ENCODE results near the gene FARS2.

- TF ChIP-seq, protein P1, sequence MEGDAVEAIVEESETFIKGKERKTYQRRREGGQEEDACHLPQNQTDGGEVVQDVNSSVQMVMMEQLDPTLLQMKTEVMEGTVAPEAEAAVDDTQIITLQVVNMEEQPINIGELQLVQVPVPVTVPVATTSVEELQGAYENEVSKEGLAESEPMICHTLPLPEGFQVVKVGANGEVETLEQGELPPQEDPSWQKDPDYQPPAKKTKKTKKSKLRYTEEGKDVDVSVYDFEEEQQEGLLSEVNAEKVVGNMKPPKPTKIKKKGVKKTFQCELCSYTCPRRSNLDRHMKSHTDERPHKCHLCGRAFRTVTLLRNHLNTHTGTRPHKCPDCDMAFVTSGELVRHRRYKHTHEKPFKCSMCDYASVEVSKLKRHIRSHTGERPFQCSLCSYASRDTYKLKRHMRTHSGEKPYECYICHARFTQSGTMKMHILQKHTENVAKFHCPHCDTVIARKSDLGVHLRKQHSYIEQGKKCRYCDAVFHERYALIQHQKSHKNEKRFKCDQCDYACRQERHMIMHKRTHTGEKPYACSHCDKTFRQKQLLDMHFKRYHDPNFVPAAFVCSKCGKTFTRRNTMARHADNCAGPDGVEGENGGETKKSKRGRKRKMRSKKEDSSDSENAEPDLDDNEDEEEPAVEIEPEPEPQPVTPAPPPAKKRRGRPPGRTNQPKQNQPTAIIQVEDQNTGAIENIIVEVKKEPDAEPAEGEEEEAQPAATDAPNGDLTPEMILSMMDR (conservative IDR thresholded peaks at IDR 0.05; ENCODE audit: low read length), result no peak
- TF ChIP-seq EZH2phosphoT487 (IDR thresholded peaks at IDR 0.05; ENCODE audit: borderline replicate concordance, low read depth, low read length), result no peak
These were observed 286.2 kb downstream of the FARS2 start for GRCh38 chr6:5547556-5547955.
